Coronary artery (tissue), 2 donors: Measurements from ENCODE around the gene PHACTR1.

Source experiments
- DNase-seq: peaks from one replicate; pipeline ENCODE4 v3.0.0-alpha.2; 2017; ENCODE audit warnings: low spot score
- H3K27ac ChIP-seq, 2 donors: fragments of 200-600 bp; sonication (generic); one replicate each; pipeline ENCODE4 v1.5.1; 2016 to 2019
- H3K4me3 ChIP-seq: fragments of 200-600 bp; sonication (generic); 2 replicates; pipeline ENCODE4 v1.5.1; 2016; ENCODE audit warnings: mild to moderate bottlenecking, moderate library complexity
- TF ChIP-seq, protein P1 (sequence below): fragments of 200-600 bp; sonication (generic); IDR thresholded peaks from one replicate; pipeline ENCODE4 v1.5.1; 2019; ENCODE audit warnings: antibody characterized with exemption

PHACTR1 gene

DNA sequence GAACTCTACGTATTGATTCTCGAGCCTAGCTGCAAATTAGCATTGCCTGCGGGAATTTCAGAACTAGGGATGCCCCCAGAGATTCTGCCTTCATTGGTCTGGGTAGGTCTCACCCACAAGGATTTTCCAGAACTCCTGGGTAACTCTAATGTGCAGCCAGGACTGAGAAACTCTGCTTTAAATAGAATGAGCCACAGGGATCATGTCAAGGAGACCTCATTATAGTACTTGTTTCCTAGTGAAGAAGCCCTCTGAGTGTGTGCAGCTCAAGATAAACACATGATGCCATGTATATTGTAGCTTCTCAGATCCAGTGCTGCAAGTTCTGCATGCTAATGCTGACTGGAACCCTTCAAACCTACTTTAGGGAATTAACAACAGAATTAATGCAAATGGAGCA is 179.2 kb downstream of the PHACTR1 start:
- no peak overlapping the region for H3K27ac ChIP-seq
- no peak for DNase-seq
- TF ChIP-seq, protein P1, sequence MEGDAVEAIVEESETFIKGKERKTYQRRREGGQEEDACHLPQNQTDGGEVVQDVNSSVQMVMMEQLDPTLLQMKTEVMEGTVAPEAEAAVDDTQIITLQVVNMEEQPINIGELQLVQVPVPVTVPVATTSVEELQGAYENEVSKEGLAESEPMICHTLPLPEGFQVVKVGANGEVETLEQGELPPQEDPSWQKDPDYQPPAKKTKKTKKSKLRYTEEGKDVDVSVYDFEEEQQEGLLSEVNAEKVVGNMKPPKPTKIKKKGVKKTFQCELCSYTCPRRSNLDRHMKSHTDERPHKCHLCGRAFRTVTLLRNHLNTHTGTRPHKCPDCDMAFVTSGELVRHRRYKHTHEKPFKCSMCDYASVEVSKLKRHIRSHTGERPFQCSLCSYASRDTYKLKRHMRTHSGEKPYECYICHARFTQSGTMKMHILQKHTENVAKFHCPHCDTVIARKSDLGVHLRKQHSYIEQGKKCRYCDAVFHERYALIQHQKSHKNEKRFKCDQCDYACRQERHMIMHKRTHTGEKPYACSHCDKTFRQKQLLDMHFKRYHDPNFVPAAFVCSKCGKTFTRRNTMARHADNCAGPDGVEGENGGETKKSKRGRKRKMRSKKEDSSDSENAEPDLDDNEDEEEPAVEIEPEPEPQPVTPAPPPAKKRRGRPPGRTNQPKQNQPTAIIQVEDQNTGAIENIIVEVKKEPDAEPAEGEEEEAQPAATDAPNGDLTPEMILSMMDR: no peak
- no peak overlapping the region for H3K4me3 ChIP-seq

DNA sequence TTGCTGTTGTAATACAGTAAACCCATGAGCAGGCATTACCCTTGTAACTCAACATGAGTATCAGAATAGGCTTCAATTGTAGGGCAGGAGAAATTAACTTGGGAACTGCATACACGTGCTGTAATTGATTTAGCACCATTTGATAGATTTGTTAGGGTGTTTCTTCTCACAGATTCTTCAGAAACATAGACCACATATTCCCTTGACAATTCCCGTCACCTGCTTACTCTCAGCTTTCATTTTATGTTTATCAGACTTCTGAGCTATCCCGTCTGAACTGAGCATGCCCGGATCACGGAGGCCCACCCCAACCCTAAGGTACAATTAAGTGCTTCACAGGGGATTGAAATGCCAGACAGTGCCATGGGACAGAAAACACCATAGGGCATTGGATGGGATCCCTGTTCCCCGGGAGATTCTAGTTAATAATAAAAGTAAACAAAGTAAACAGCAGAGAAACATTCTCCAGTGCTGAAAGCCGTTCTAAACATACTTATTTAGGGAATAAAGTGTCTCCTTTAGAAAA is 179.7 kb downstream of the PHACTR1 start:
- TF ChIP-seq, protein P1: no peak
- no peak for DNase-seq
- Histone ChIP-seq H3K27ac (no peak overlapping the region), H3K4me3 (no peak overlapping the region)

DNA sequence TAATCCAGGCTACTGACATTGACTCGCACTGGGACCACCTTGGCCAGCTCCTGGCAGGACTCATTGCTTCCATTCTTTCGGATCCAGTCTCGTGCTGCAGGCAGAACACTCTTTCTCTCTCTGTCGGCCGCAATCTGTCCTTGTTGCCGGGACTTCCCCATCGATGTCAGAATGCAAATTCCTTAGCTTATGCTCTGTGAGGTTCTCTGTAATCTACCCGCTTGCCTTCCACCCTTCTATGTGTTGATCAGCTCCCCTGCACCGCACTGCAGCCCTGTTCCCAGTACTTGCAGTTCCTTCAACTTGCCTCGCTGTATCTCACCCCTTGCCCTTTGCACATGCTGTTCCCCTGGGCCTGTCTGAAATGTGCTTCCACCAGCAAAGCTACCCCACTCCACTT is 182.0 kb downstream of the PHACTR1 start:
- Histone ChIP-seq H3K4me3 (no peak overlapping the region), H3K27ac (no peak overlapping the region)
- TF ChIP-seq, protein P1: no peak
- DNase-seq: no peak

DNA sequence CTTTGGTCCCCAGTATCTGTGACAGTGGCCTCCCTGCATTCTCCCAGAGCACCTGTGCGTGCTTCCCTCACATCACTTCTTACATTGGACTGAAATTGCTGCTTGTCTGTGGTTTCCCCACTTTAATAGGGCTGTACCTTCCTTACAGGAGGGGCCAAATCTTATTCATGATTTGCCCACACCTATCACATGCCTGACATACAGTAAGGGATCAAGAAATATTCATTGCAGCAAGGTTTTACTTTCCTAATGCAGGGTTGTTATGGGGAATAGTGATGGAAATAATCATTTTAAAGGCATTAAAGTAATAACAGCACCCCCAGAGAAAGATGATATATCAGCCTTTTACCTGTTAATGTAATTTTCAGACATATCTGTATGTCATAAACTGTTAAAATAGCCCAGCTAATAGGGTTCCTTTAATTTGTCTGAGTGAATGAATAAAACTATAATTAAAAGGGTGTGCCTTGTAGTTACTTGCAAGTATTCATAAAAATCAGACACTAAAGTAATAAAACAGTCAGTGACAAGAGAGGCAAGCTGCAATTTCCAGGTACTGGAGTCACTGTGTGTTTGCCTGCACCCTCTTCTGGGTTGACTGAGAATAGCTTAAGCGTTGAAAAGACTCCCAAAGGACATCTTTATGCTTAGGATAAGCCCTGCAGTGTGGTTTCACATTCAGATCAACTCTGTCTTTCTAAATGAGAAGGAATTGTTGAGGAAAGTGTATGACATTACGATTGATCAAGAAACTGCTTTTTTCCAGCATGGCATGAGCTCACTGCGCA is 182.7 kb downstream of the PHACTR1 start:
- Histone ChIP-seq H3K27ac (no peak overlapping the region), H3K4me3 (no peak overlapping the region)
- TF ChIP-seq, protein P1: no peak
- no peak for DNase-seq

DNA sequence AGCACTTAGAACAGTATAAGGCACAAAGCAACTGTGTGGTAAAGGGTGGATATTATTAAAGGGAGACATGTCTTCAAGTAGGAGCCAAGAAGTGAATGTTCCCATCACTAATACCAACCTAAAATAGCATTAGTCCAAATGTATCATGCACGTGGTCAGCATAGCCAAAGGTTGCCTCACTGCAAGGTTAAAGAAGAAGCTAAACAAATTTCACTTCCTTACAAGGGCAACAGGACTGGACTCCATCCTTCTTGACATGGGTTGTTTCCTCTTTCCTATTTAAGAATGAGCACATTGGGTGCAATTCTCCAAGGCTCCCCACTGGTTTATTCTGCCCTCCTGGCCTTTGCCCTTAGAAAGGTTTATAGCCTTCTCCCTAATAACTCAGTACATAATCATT is 186.7 kb downstream of the PHACTR1 start:
- TF ChIP-seq, protein P1: no peak
- DNase-seq: no peak
- Histone ChIP-seq H3K4me3 (no peak overlapping the region), H3K27ac (peak overlapping the region; percentile 65 to 71)

DNA sequence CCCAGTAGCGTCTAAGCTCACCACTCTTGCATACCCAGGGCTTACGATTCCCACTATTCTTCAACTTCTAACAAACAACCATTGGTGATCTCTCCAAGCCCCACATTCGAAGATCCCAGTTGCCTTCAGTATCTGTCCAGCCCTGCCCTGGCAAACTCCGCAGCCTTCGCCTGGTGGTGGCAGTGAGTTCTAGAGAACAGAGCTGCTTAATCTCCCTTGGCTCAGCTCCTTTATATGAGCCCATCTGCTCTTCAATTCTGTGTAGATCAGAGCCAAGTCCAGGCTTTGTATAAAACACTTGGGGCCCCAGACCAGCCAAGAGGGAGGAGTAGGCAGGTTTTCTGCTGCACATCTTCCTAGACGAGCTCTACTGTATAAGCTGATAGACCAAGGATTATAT is 193.3 kb downstream of the PHACTR1 start:
- TF ChIP-seq, protein P1: no peak
- H3K4me3 ChIP-seq: no peak overlapping the region
- DNase-seq: no peak
- no peak overlapping the region for H3K27ac ChIP-seq

DNA sequence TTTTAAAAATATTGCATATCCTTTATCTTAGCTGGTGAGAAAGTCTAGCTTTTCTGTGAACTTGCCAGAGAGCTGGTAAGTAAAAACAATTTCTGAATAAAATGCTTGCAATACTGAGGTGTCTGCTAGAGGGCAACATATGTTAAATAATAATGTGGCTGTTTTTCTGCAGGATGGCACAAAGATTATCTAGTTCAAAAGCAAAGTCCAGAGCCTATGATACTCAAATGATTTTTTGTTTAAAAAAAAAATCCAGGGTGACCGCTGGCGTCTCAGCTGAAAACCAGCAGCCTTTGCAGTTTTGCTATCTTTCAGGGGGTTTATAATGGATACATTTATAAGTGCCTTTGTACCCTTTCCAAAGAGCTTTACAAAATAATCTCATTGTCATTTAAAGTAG is 194.9 kb downstream of the PHACTR1 start:
- H3K4me3 ChIP-seq: no peak overlapping the region
- TF ChIP-seq, protein P1: peak; percentile 16
- no peak for DNase-seq
- no peak overlapping the region for H3K27ac ChIP-seq
